GM12874 (cell line): ENCODE results near the gene MIA2.

Experiments
- TF ChIP-seq, protein P1 (sequence below): IDR thresholded peaks from 2 replicates; pipeline ENCODE4 v1.5.1; 2011; ENCODE audit warnings: low read depth, mild to moderate bottlenecking, control low read depth, low read length, moderate library complexity; ENCODE audit not compliant: insufficient read depth

The MIA2 gene

DNA sequence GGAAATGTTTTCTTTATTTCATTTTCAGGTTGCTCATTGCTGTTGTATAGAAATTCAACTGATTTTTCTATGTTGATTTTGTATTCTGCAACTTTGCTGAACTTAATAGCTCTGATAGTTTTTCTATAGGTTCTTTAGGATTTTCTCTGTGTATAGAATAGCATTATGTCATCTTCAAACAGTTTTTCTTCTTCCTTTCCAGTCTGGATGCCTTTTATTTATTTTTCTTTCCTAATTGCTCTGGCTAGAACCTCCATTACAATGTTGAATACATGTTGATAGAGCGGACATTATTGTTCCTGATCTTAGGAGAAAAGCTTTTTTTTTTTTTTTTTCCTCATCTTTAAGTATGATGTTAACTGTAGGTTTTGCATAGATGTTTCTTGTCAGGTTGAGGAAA, 39.2 kb downstream of the MIA2 start:
- TF ChIP-seq, protein P1, sequence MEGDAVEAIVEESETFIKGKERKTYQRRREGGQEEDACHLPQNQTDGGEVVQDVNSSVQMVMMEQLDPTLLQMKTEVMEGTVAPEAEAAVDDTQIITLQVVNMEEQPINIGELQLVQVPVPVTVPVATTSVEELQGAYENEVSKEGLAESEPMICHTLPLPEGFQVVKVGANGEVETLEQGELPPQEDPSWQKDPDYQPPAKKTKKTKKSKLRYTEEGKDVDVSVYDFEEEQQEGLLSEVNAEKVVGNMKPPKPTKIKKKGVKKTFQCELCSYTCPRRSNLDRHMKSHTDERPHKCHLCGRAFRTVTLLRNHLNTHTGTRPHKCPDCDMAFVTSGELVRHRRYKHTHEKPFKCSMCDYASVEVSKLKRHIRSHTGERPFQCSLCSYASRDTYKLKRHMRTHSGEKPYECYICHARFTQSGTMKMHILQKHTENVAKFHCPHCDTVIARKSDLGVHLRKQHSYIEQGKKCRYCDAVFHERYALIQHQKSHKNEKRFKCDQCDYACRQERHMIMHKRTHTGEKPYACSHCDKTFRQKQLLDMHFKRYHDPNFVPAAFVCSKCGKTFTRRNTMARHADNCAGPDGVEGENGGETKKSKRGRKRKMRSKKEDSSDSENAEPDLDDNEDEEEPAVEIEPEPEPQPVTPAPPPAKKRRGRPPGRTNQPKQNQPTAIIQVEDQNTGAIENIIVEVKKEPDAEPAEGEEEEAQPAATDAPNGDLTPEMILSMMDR, result no peak

DNA sequence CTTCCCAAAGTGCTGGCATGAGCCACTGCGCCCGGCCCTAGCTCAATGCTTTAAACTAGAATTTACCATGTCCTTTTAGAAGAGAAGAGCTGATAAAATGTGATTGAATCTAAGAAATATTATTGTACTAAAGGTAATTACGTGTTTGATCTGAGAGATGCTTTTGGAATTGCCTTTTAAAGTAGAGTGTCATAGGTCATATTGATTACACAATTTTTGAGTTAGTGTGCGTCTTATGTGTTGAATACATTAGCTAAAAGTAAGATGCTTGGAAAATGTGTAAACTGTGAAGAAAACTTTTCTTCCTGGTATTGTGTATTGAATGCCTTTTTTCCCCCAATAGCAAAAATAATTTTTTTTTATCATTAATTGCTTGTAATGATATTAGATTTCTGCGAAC, 41.7 kb downstream of the MIA2 start:
- TF ChIP-seq, protein P1, result no peak

DNA sequence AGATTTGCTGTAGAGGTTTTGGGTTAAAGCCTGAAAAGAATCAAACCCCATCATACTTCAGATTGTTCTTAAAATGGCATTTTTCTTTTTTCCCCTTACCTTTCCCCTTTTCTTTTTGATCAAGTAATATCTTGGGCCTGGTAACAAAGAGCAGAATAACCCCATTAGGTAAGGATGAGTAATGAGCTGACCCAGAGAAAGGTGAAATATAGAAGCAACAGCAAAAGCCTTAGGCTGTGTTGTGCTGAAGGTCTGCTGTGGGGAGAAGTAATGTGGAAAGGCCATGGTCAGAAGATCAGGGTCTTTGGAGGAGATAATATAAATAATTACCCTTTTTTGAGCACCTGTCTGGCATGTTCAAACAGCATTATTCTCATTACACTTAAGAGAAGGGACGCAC, 42.3 kb downstream of the MIA2 start:
- TF ChIP-seq, protein P1, result no peak

DNA sequence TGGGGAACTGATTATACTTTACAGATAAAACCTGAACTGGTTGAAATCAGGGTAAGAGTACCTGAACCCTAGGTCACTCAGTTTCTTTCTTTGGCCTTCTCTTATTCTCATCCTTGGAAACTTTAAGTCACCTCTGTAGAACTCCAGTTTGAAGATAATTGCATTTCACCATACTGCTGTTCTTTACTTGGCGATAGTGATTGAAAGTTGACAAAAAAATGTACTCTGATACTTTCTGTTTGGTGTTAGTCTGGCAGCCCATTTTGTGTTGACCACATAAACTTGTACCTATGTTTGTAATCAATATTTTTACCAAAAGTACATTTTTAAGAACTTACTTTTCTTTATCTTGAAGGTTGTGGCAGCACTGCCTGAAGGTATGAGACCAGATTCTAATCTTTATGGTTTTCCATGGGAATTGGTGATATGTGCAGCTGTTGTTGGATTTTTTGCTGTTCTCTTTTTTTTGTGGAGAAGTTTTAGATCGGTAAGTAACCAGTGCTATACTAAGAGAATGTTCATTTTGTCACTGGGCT, 42.9 kb downstream of the MIA2 start:
- TF ChIP-seq, protein P1, result no peak

DNA sequence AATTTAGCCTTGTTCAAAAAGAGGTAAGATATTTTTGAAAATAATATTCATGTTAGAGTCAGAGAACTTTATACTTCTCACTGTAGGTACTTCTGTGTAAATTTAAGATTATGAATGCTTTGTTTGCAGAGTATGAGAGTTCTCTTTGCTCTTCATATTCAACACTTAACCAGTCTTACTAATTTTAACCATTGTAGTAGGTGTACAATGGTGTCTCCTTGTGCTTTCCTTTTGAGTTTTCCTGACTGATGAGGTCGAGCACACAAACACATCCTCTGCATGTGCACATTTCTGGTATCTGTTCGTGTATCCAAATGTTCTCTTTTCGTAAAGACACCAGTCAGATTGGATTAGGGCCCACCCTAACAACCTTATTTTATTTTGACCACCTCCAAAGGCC, 45.8 kb downstream of the MIA2 start:
- TF ChIP-seq, protein P1, result no peak

DNA sequence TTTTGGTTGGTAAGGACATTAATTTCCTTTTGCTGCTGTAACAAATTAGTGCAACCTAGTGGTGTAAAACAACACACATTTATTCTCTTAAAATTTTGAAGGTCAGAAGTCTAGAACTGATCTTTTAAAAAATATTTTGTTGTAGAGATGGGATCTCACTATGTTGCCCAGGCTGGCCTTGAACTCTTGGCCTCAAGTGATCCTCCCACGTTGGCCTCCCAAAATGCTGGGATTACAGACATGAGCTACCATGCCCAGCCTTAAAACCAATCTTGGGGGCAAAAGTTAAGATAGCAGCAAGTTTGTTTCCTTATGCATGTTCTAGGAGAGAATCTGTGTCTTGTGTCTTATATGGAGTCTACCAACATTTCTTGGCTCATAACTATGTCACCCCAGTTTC, 55.8 kb downstream of the MIA2 start:
- TF ChIP-seq, protein P1, result no peak

DNA sequence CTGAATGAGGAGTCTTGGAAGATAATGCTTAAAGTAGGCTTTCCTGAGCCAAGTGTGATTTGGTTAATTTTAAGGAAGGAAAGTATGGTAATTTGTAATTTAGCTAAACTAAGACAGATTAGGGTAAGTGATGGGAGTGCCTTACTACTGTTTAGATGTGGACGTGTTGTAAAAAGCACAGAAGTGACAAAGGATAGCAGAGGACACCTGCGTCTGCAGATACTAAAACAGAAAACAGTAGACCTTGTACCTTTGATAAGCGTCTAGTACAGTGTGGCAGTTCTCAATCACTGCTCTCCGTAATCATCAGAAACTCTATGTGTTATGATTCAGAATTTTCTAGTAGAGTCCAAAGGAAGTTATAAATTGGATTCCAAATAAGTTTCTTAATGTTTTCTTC, 58.0 kb downstream of the MIA2 start:
- TF ChIP-seq, protein P1, result no peak
